GM12864 (cell line): ENCODE data around the gene POU5F2.

Source experiments
- DNase-seq: peaks from one replicate; pipeline ENCODE4 v3.0.0-alpha.2; 2011; ENCODE audit warnings: low read depth
- H3K4me3 ChIP-seq: 2 replicates; pipeline ENCODE4 v1.5.1; 2011; ENCODE audit warnings: mild to moderate bottlenecking, low read depth, low read length, control low read depth
- TF ChIP-seq, protein P1 (sequence below): IDR thresholded peaks from 2 replicates; pipeline ENCODE4 v1.5.1; 2011; ENCODE audit warnings: low read depth, mild to moderate bottlenecking, moderate library complexity, low read length, control low read depth, inconsistent platforms; ENCODE audit errors: missing control alignments

The POU5F2 gene

DNA sequence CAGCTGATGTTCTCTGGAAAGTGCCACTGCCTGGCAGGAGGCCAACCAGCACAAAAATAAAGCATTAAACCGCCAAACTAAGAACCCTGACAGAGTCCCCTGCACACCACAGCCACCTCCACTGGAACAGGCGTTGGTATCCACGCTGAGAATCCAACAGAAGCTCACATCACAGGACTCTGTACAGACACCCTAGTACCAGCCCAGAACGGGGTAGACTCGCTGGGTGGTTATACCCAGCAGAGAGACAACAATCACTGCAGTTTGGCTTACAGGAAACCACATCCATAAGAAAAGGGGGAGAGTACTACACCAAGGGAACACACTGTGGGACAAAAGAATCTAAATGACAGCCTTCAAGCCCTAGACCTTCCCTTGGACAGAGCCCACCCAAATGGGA lies 15.0 kb upstream of the POU5F2 start:
- TF ChIP-seq, protein P1, sequence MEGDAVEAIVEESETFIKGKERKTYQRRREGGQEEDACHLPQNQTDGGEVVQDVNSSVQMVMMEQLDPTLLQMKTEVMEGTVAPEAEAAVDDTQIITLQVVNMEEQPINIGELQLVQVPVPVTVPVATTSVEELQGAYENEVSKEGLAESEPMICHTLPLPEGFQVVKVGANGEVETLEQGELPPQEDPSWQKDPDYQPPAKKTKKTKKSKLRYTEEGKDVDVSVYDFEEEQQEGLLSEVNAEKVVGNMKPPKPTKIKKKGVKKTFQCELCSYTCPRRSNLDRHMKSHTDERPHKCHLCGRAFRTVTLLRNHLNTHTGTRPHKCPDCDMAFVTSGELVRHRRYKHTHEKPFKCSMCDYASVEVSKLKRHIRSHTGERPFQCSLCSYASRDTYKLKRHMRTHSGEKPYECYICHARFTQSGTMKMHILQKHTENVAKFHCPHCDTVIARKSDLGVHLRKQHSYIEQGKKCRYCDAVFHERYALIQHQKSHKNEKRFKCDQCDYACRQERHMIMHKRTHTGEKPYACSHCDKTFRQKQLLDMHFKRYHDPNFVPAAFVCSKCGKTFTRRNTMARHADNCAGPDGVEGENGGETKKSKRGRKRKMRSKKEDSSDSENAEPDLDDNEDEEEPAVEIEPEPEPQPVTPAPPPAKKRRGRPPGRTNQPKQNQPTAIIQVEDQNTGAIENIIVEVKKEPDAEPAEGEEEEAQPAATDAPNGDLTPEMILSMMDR = no peak
- DNase-seq = no peak
- H3K4me3 ChIP-seq = no peak overlapping the region

DNA sequence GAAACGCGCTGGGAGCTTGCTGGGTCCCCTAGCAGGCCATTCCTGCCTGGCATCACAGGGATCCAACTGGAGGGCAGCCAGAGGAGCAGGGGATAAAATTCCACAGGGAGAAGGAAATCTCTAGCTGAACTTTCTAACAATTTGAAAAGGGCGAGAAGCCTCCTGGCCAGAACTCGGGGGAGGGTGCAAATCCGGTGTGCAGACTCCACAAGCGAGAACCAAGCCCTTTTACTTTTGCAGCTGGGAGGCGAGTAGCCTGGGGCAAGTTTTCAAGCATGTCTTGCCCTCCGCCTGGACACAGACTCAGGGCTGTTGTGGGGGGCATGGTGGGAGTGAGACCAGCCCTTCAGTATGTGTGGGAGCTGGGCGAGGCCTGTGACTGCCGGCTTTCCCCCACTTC lies 14.3 kb upstream of the POU5F2 start:
- TF ChIP-seq, protein P1 = no peak
- DNase-seq = no peak
- H3K4me3 ChIP-seq = no peak overlapping the region

DNA sequence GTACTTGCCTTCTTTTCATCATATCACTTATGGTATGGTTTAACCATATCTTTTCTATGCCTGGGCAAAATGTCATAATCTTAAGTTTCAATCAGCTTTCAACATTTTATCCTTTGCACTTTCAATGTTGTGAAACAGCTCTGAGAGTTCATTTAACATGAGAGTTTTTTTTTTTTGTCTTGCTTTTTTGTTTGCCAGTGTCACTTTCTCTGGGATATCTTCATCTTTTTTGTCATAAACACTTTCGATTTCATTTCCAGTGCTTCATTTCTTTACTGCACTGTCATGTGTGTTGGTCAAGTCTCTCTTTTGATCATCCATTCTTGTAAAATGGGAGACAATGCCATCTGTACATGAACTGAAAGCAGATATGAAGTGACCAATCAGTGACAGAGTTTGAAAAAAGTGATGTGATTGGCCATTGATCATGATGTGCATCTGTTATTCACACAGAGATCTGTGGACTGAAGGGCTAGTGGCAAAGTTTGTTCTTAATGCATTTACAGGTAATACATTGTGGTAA lies 7.5 kb upstream of the POU5F2 start:
- no peak overlapping the region for H3K4me3 ChIP-seq
- TF ChIP-seq, protein P1 = no peak
- no peak for DNase-seq

DNA sequence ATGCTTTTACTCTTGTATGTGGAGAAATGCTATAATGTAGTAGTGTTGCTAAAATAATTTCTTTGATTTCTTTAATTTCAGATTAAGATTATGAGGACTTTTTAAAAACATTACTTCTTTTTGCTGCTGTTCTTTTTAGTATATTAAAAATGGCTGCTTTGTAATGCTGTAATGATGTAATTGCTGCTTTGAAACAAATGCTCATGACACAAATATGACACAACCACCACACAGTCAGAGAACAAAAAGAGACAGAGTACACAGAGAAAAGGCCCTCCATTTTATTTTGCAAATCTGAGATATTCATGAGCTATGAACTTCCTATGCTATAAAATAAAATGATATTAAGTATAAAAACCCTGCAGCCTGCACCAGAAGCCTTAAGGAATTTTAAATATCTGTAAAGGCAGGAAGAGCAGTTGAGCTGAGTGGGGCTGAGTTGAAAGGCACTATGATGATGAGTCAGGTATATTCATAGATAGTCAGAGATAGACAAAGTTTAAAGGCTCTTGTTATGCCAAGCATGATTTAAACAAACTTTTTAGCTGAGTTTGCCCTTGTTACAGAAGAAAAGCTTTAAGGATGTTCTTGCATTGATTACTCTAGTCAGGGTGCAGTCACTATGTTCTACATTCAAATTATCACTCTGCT lies 5.1 kb upstream of the POU5F2 start:
- DNase-seq = no peak
- no peak overlapping the region for H3K4me3 ChIP-seq
- TF ChIP-seq, protein P1 = no peak

DNA sequence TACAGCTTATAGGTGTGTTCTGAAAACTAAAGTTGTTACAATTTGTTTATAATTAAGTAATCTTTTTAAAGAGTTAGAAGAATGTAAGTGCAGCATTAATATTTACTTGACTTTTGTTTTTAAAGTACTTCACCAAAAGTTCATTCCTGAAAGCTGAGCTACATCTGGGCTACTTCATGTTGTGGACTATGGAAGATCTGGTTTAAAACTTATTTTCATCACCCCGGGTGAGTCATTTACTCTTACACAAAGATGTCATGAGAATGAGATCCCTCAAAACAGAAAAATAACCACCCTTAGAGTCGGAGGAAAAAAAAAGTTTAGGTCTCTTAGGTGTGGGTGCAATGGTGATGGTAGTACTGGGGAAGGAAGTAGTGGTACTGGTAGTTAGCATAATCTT lies 5.1 kb downstream of the POU5F2 start:
- H3K4me3 ChIP-seq = no peak overlapping the region
- TF ChIP-seq, protein P1 = no peak
- DNase-seq = no peak

DNA sequence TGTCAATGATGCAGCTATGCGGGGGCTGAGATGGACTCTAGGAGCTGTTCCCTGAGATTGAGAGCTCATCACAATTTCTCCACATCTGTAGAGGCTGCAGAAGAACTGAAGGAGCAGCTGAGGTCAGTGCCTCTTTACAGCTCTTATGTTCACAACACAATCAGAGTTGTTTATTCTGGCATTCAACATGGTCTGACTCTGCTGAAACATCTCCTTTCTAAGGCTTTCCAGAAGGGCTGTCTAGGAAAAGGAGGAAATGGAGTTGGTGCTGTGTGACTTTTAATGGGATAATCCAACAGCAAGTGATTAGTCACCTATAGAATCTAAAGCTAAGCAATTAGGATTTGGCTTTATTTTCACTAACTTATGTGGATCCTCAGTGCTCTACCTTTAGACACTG lies 6.0 kb downstream of the POU5F2 start:
- no peak for DNase-seq
- TF ChIP-seq, protein P1 = no peak
- no peak overlapping the region for H3K4me3 ChIP-seq

DNA sequence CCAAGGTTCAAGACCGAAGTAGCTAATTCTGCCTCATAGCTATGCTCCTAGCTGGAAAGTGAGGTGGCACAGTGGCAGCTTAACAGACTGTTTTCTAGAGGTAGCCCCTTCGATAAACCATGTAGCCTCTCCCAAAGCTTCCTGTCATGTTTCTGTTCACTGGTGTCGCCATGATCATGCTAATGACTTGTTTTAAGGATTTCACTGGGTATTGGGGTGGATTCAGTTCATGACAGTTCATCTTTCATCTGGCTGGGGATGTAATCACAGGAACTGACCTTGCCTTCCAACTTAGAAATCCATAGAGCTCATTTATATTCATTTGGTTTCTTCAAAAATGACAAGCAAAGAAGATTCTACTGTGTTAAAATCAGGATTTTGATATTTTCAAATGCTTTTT lies 9.4 kb downstream of the POU5F2 start:
- TF ChIP-seq, protein P1 = no peak
- no peak for DNase-seq
- no peak overlapping the region for H3K4me3 ChIP-seq
